HepG2 (cell line): ENCODE measurements around the gene LRRC8D. TPM values are rescaled to one million over a fixed set of nuclear protein-coding genes. Genes with fewer than 3 reads are reported as not detected.
A peak's percentile ranks its signal among the peaks of the same experiment; 100 is the strongest.

ENCODE experiments used
- ATF3 ChIP-seq: sonication (generic); formaldehyde crosslinking; IDR thresholded peaks from 2 replicates; pipeline ENCODE4 v1.4.0; 2020; ENCODE audit warnings: missing genetic modification reagents
- ELF3 ChIP-seq: IDR thresholded peaks from 2 replicates; pipeline ENCODE4 v1.6.1; 2016; ENCODE audit warnings: missing genetic modification reagents, missing compliant biosample characterization
- FOXA1 ChIP-seq, 2 experiments: fragments of 450-650 bp in 1 of 2; sonication (generic) in 1 of 2; formaldehyde crosslinking in 1 of 2; IDR thresholded peaks; 2 replicates each; pipeline versions ENCODE4 v1.4.0 to v1.6.1; 2016 to 2020; ENCODE audit warnings: missing genetic modification reagents in 1 of 2
- FOXO1 ChIP-seq: sonication (generic); formaldehyde crosslinking; IDR thresholded peaks from 2 replicates; pipeline ENCODE4 v1.4.0; 2020; ENCODE audit warnings: missing genetic modification reagents
- GATAD2A ChIP-seq: IDR thresholded peaks from 2 replicates; pipeline ENCODE4 v1.6.1; 2016
- GZF1 ChIP-seq: sonication (generic); formaldehyde crosslinking; IDR thresholded peaks from 2 replicates; pipeline ENCODE4 v1.5.1; 2020; ENCODE audit warnings: mild to moderate bottlenecking, missing genetic modification reagents
- HNRNPUL1 ChIP-seq: fragments of 200-400 bp; formaldehyde crosslinking; IDR thresholded peaks from 2 replicates; pipeline ENCODE4 v1.6.1; 2017; ENCODE audit warnings: low read depth, mild to moderate bottlenecking, low read length, moderate library complexity
- MEF2D ChIP-seq: sonication (generic); formaldehyde crosslinking; IDR thresholded peaks from 2 replicates; pipeline ENCODE4 v1.5.1; 2020; ENCODE audit warnings: mild to moderate bottlenecking, missing genetic modification reagents
- NCOA2 ChIP-seq: sonication (generic); formaldehyde crosslinking; IDR thresholded peaks from 2 replicates; pipeline ENCODE4 v1.8.0; 2022; ENCODE audit warnings: inconsistent platforms
- PHF20 ChIP-seq: sonication (generic); formaldehyde crosslinking; IDR thresholded peaks from 2 replicates; pipeline ENCODE4 v1.5.0; 2020; ENCODE audit warnings: mild to moderate bottlenecking, missing genetic modification reagents
- PREB ChIP-seq: sonication (generic); formaldehyde crosslinking; IDR thresholded peaks from 2 replicates; pipeline ENCODE4 v1.4.0; 2020; ENCODE audit warnings: missing genetic modification reagents
- STAT6 ChIP-seq: sonication (generic); formaldehyde crosslinking; IDR thresholded peaks from 2 replicates; pipeline ENCODE4 v1.4.0; 2020; ENCODE audit warnings: missing genetic modification reagents, mild to moderate bottlenecking, borderline replicate concordance
- TBP ChIP-seq: sonication (generic); formaldehyde crosslinking; IDR thresholded peaks from 2 replicates; pipeline ENCODE4 v1.5.0; 2020; ENCODE audit warnings: missing genetic modification reagents
- WIZ ChIP-seq: sonication (generic); formaldehyde crosslinking; IDR thresholded peaks from 2 replicates; pipeline ENCODE4 v1.5.1; 2020; ENCODE audit warnings: mild to moderate bottlenecking, missing genetic modification reagents
- ZBTB1 ChIP-seq: sonication (generic); formaldehyde crosslinking; IDR thresholded peaks from 2 replicates; pipeline ENCODE4 v1.4.0; 2020; ENCODE audit warnings: missing genetic modification reagents, borderline replicate concordance
- ZHX1 ChIP-seq: sonication (generic); formaldehyde crosslinking; IDR thresholded peaks from 2 replicates; pipeline ENCODE4 v1.8.1; 2022; ENCODE audit warnings: low read depth, mild to moderate bottlenecking, missing genetic modification reagents
- ZNF10 ChIP-seq: sonication (generic); formaldehyde crosslinking; IDR thresholded peaks from 2 replicates; pipeline ENCODE4 v1.4.0; 2020; ENCODE audit warnings: mild to moderate bottlenecking, low read depth, missing genetic modification reagents, borderline replicate concordance
- ZNF710 ChIP-seq: sonication (generic); formaldehyde crosslinking; IDR thresholded peaks from 2 replicates; pipeline ENCODE4 v1.5.0; 2020; ENCODE audit warnings: mild to moderate bottlenecking, missing genetic modification reagents, borderline replicate concordance
- ZNF747 ChIP-seq: sonication (generic); formaldehyde crosslinking; IDR thresholded peaks from 2 replicates; pipeline ENCODE4 v1.8.1; 2023; ENCODE audit warnings: missing genetic modification reagents, mild to moderate bottlenecking, borderline replicate concordance
- ZSCAN29 ChIP-seq: sonication (generic); formaldehyde crosslinking; conservative IDR thresholded peaks from 2 replicates; pipeline ENCODE4 v1.4.0; 2020; ENCODE audit warnings: mild to moderate bottlenecking, missing genetic modification reagents
- polyA plus RNA-seq, 8 experiments: library from polyadenylated mRNA; depleted of rRNA in 3 of 8; stranded (reverse) in 7 of 8; unstranded in 1 of 8; fragments of >200 nt; fragmentation: Illumina TruSeq in 4 of 8; extraction: Trizol in 4 of 8; gene quantifications; 2 replicates each; pipeline versions ENCODE4 v1.2.1 to v1.2.3, GENCODE V29; 2011 to 2016; ENCODE audit warnings: low read depth in 4 of 8, missing spikeins in 1 of 8, mixed read lengths in 1 of 8; ENCODE audit not compliant: insufficient read depth in 1 of 8
- total RNA-seq, 5 experiments: library from RNA; depleted of rRNA; stranded (reverse); fragments of >200 nt; fragmentation: Illumina TruSeq; extraction: Trizol; gene quantifications; 2 replicates each; pipeline ENCODE4 v1.2.3, GENCODE V29; 2016; ENCODE audit warnings: low read depth in 1 of 5

The LRRC8D gene
- total and polyA plus RNA-seq, 2 of the 13 experiments (the other 11 are each of a cell fraction or from before 2014, with no cell fraction given): 29.9 to 45.5 TPM

- TF ChIP-seq STAT6 (CRISPR knock-in tag) (0 out of 2 replicates have a peak, but pooled peaks have one; percentile 59), HNRNPUL1 (no peak), FOXA1 (IDR thresholded peaks at IDR 0.05) (peak; percentile 50; the same call in 1 of the 2 replicates), FOXA1 (CRISPR knock-in tag; IDR thresholded peaks at IDR 0.05) (peak; percentile 73), ZBTB1 (no peak), ELF3 (peak; percentile 94), WIZ (CRISPR knock-in tag) (0 out of 2 replicates have a peak, but pooled peaks have one; percentile 62), ATF3 (CRISPR knock-in tag) (no peak; the same call in 1 of the 2 replicates), GZF1 (CRISPR knock-in tag) (0 out of 2 replicates have a peak, but pooled peaks have one; percentile 34), GATAD2A (peak; percentile 90), TBP (CRISPR knock-in tag) (no peak), ZNF747 (CRISPR knock-in tag) (peak; percentile 23; the same call in 1 of the 2 replicates), ZNF710 (CRISPR knock-in tag) (peak; percentile 65; the same call in 1 of the 2 replicates), PHF20 (CRISPR knock-in tag) (no peak), ZHX1 (no peak), MEF2D (CRISPR knock-in tag) (peak; percentile 66; the same call in 1 of the 2 replicates), ZNF10 (CRISPR knock-in tag) (no peak), ZSCAN29 (CRISPR knock-in tag) (peak; percentile 89; the same call in 1 of the 2 replicates), NCOA2 (CRISPR knock-in tag) (peak; percentile 90), FOXO1 (peak; percentile 39), PREB (CRISPR knock-in tag) (no peak)
Measured at GRCh38 chr1:89942825-89943658, 122.2 kb downstream of the LRRC8D start (continued).
